ENCODE data around the gene ZNF541.
"Not testable (repeated sequence)": the region's sequence is repeated elsewhere in the genome, so short reads cannot be mapped to it uniquely, and the experiment has no call there.

Gene ZNF541

DNA sequence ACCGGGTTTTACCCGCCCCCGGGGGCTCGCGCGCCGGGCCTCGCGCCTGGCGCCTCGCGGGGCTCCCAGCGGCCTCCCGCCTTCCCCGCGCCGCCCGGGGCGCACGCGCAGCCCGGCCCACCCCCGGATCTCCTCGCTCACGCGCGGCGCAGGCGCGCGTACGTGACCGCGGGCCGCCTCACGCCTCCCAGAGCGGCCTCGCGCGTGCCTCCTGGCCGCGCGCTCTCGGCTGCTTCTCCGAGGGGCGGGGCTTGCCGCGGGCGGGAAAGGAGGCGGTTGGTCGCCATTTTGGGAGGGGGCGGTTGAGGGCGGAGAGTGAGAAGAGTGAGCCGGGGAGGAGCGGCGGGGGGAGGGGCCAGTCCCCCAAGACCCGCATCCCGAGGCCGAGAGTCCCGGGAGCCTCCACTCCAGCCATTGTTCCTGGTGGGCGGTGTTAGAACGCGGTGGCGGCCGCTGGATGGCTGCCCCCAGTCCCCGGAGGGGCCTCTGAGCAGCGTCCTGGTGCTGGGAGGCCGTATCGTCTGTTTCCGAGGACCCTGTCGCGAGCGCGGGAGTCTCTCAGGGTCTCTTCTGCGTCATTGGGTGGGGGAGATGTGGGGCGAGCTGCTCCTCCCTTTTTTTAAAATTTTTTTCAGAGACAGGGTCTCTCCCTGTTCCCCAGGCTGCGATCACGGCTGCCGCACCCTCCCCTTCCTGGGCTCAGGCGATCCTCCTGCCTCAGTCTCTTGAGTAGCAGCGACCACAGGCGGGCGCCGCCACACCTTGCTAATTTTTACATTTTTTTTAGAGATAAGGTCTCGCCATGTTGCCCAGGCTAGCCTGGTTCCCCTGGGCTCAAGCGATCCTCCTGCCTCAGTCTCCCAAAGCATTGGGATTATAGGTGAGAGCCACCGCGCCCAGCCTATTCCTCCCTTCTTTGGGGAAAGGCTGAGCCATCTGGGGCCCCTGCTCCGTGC, at the start of gene ZNF541:
ZNF541 (minus strand) TSS at position 78 of the 956 bp plus-strand sequence. CDS start 17,292 bp downstream, outside the sequence.
- peak; percentile 53 for DNase-seq

DNA sequence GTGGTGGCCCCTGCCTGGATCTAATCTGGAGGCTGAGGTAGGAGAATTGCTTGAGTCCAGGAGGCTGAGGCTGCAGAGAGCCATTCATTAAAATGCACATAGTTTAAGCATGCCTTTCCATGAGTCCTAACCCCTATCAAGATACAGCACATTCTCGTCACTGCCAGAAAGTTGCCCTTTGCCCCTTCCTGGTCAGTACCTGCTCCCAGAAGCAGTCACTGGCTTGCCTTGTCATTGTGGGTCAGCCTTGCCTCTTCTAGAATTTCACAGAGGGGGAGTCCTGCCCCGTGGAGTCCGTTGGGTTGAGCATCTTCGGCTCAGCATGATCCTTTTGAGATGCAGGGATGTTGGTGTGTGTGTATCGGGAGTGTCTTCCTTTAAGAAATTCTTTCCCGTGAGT, 46.8 kb upstream of the ZNF541 start:
- DNase-seq: no peak

DNA sequence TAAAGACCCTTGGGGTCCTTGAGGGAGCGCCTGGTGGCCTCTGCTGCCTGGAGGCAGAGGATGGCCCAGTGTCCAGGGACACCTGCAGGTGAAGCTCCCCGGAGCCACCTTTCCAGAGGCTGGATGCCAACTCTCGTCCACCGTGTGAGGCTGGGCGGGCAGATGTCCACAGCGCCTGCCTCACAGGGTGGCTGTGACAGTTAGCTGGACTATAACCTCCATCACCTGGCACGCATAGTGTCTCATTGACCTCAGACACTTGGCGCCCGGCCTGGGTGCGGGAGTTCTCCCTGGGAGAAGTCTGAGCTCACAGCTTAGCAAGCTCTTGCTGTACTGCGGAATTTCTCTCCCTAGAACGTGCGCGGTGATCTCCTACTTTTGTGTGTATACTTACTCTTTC, 45.8 kb upstream of the ZNF541 start:
- no peak for DNase-seq

DNA sequence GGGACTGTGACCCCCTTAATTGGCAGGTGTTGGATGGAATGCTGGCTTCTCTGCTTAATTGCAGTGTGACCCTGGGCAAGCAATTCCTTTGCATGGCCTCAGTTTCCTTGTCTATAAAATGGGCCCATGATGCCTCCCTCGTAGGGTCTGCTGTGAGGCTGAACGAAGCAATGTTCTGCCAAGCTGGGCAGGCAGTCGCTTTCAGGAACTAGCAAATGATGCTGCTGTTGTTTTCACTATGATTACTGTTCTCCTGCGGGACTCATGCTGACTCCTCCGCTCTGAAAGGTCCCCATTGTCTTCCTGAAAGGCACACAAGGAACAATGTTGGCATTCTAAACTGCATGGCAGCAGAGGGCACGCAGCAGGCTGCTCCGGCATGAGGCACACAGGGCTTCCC, 42.8 kb upstream of the ZNF541 start:
- no peak for DNase-seq

- DNase-seq: no peak
Observed at GRCh38 chr19:47615230-47615629, 42.3 kb upstream of the ZNF541 start.

- no peak for DNase-seq
Observed at GRCh38 chr19:47614559-47614958, 41.6 kb upstream of the ZNF541 start.

DNA sequence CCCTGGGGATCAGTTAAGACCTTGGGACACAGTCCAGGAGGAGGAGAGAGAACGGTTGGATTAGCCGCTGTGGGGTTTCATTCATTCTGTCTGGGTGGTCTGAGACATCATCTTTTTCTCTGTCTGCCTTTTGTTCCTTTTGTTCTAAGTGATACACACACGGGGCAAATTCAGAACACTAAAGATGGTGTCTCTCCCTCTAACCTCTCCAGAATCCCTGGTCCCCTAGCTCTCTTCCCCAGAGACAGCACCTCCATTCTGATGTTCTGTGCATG, 41.0 kb upstream of the ZNF541 start:
- DNase-seq: no peak

- peak; percentile 93 for DNase-seq
Observed at GRCh38 chr19:47613165-47614020, 40.4 kb upstream of the ZNF541 start.

- no peak for DNase-seq
Observed at GRCh38 chr19:47610902-47611301, 38.0 kb upstream of the ZNF541 start.

DNA sequence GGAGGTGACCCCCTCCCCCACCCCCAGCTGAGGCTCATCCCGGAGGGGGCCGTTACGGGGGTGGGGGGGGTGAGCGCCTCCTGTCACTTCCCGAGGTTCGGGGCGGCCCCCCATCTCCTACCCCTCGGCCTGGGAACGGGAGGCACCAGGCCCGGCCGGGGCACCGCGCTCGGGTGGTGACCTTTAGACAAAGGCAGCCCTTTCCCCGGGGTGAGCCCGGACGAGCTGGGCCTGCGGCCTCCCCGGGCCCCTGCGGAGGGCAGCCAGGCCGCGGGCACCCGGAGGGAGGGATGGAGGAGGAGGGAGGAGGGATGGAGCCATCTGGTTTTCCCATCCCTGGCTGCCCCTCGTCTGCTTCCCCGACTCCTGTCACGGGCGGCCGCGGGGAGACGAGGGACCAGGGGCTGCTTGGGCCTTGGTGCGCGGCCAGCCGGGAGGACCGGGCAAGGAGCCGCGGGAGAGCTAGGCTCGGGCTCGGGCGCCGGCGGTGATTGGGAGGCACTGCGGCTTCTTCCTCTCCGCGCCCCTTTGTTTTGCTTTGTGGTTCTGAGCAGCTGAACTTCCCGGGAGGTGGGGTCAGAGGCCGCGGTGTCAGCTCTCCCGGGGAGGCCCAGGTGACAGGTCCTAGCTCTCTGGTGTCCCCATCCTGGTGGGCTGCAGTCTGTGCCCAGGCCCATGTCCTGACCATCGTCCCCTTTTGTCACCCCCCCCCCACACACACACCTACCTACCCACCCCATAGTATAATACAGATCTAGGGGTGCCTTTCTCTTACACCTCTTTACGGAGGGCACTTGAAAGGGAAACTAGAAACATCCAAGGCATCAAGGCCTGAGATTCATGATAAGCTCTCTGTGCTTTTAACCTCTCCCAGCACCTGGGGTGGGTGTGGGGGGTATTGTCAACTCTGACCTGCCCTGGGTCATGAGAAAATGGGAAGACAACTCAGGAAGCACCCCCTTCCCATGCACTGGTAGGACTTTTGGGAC, 37.3 kb upstream of the ZNF541 start:
- peak; percentile 29 for DNase-seq

- DNase-seq: peak; percentile 83
Observed at GRCh38 chr19:47608969-47609905, 36.3 kb upstream of the ZNF541 start, which contains the start of gene BICRA. TSS of gene BICRA (plus strand) at chr19:47609134. CDS start at chr19:47673575, 64,441 bp downstream.

GRCh38 chr19:47608074-47608918, 35.3 kb upstream of the ZNF541 start:
- DNase-seq: peak; percentile 96

GRCh38 chr19:47607564-47608073, 34.7 kb upstream of the ZNF541 start:
- DNase-seq: no peak

- DNase-seq: no peak
Observed at GRCh38 chr19:47603706-47604565, 31.0 kb upstream of the ZNF541 start.

- DNase-seq: no peak
Observed at GRCh38 chr19:47601180-47601904, 28.4 kb upstream of the ZNF541 start.

DNA sequence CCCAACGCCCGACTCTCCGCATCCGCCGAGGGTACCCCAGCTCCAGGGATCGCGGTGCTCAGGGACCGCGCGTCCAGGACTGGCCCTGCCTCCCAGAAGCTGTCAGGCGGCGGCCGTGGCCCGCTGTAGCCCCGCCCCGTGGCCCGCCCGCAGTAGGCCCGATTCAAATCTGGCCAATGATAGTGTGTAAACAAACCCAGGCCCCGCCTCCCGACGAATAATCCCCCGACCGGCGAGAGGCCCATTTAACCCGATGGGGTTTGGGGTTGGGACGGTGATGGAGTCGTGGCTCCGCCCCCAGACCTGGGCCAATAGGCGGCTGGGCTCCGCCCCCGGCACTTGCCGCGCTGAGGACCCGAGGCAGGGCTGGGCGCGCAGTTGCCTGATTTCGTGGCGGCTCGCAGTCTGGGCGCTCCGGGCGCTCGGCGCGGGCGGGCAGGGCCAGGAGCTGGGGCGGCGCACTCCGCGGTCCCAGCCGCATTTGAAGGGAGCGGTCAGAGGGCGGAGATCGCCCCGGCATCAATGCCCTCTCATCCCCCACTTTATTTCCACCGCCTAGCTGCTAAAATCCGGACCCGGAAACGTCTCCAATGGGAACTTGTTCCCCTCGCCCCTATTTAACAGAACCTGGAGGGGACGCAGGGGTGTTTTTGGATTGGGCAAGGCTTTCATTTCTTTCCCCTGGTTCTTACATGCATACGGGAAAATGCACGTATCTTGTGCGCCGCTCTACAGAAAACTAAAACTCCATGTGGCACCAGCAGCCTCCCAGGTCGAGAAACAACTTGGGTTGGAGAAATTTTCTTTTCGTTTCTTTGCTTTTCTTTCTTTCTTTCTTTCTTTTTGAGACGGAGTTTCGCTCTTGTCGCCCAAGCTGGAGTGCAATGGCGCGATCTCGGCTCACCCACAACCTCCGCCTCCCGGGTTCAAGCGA, 27.6 kb upstream of the ZNF541 start:
- peak; percentile 99 for DNase-seq

GRCh38 chr19:47599671-47600245, 26.8 kb upstream of the ZNF541 start:
- DNase-seq: not testable (repeated sequence)

All from fibroblast of skin of right quadriceps (primary cell).